SU-DHL-6 (cell line): ENCODE measurements around the gene TMPRSS9.

Experiments used
- H2AFZ ChIP-seq: fragments of 200-600 bp; sonication (generic); 2 replicates; pipeline ENCODE4 v1.6.1; 2014; ENCODE audit warnings: low read depth, mild to moderate bottlenecking, moderate library complexity, mixed read lengths, antibody characterized with exemption, low read length; ENCODE audit not compliant: severe bottlenecking
- H3F3A ChIP-seq: fragments of 200-600 bp; shearing (Covaris generic); 2 replicates; pipeline ENCODE4 v1.6.0; 2016; ENCODE audit warnings: antibody characterized with exemption, mild to moderate bottlenecking; ENCODE audit not compliant: insufficient read depth
- H3K27ac ChIP-seq: fragments of 200-600 bp; sonication (generic); 2 replicates; pipeline ENCODE4 v1.5.1; 2016; ENCODE audit warnings: low read depth, mild to moderate bottlenecking, low read length, moderate library complexity, mixed read lengths
- H3K27me3 ChIP-seq: fragments of 200-600 bp; sonication (generic), shearing (Covaris generic); 2 replicates; pipeline ENCODE4 v1.6.0; 2014; ENCODE audit warnings: mild to moderate bottlenecking, low read length
- H3K36me3 ChIP-seq: fragments of 200-600 bp; sonication (generic); 2 replicates; pipeline ENCODE4 v1.6.1; 2014; ENCODE audit warnings: mild to moderate bottlenecking, low read length, mixed read lengths
- H3K4me2 ChIP-seq: fragments of 300-600, 200-600 bp; shearing (Covaris generic), sonication (generic); 2 replicates; pipeline ENCODE4 v1.6.0; 2014; ENCODE audit warnings: low read length, low read depth, mild to moderate bottlenecking; ENCODE audit not compliant: poor library complexity, severe bottlenecking
- H3K4me3 ChIP-seq: fragments of 200-600 bp; sonication (generic); 2 replicates; pipeline ENCODE4 v1.5.1; 2014; ENCODE audit warnings: antibody characterized with exemption, low read length, mild to moderate bottlenecking, mixed read lengths; ENCODE audit not compliant: insufficient read depth, poor library complexity, severe bottlenecking
- H3K79me2 ChIP-seq: fragments of 200-600 bp; sonication (generic); 2 replicates; pipeline ENCODE4 v1.6.1; 2014; ENCODE audit warnings: mild to moderate bottlenecking, low read length, moderate library complexity; ENCODE audit not compliant: insufficient read depth
- H3K9ac ChIP-seq: fragments of 200-600 bp; sonication (generic); 2 replicates; pipeline ENCODE4 v1.7.0; 2014; ENCODE audit warnings: mild to moderate bottlenecking, low read length
- H3K9me2 ChIP-seq: fragments of 200-600 bp; sonication (generic); replicated peaks from 2 replicates; pipeline ENCODE4 v1.6.1; 2014; ENCODE audit warnings: low read length; ENCODE audit not compliant: insufficient read depth
- H3K9me3 ChIP-seq: fragments of 200-600 bp; sonication (generic); 2 replicates; pipeline ENCODE4 v1.6.1; 2014; ENCODE audit warnings: low read length, mixed read lengths; ENCODE audit not compliant: insufficient read depth
- H4K20me1 ChIP-seq: fragments of 200-600 bp; sonication (generic); 2 replicates; pipeline ENCODE4 v1.6.1; 2014; ENCODE audit warnings: low read depth, mild to moderate bottlenecking, antibody characterized with exemption, low read length, moderate library complexity, mixed read lengths
- CTCF ChIP-seq: fragments of 200-600 bp; sonication (generic); IDR thresholded peaks from one replicate; pipeline ENCODE4 v1.5.1; 2017; ENCODE audit warnings: antibody characterized with exemption, mild to moderate bottlenecking, low read length, moderate library complexity; ENCODE audit not compliant: insufficient read depth, poor library complexity, severe bottlenecking
- EZH2phosphoT487 ChIP-seq: fragments of 200-600 bp; sonication (generic), shearing (Covaris generic); conservative IDR thresholded peaks from 2 replicates; pipeline ENCODE4 v1.6.1; 2018; ENCODE audit warnings: mild to moderate bottlenecking, antibody characterized with exemption, low read length, moderate library complexity, mixed read lengths

Gene TMPRSS9

DNA sequence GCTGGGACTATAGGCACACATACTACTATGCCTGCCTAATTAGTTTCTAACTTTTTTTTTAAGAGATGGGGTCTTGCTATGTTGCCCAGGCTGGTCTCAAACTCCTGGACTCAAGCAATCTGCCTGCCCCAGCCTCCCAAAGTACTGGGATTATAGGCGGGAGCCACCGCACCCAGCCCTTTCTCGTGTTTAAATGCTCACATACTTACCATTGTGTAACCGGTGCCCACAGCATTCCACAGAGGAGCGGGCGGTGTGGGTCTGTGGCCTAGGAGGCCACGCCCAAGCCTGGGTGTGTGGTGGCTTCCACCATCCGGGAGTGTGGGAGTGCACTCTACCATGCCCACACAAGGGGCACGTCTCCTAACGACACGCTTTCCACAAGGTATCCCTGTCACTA, 89.0 kb downstream of the TMPRSS9 start:
- Histone ChIP-seq H3K9ac (no peak overlapping the region), H3K36me3 (no peaks in the 10 kb centered on the region), H2AFZ (no peak overlapping the region)

GRCh38 chr19:2451138-2451537, 91.1 kb downstream of the TMPRSS9 start:
- Histone ChIP-seq H4K20me1 (peaks cover 10% of the 10 kb centered on the region), H2AFZ (no peak overlapping the region), H3K9ac (no peak overlapping the region), H3K9me2 (no peaks in the 10 kb centered on the region), H3K4me3 (no peak overlapping the region), H3K27me3 (no peaks in the 10 kb centered on the region), H3F3A (0 out of 2 replicates have a peak, but pooled peaks cover 4% of the 10 kb centered on the region), H3K79me2 (peaks cover 91% of the 10 kb centered on the region), H3K4me2 (no peak overlapping the region), H3K9me3 (no peaks in the 10 kb centered on the region), H3K27ac (no peak overlapping the region), H3K36me3 (no peaks in the 10 kb centered on the region)
- TF ChIP-seq EZH2phosphoT487: no peak
- TF ChIP-seq CTCF: no peak

More for the DNA sequence above, 89.0 kb downstream of the TMPRSS9 start:
- Histone ChIP-seq H3K27me3 (no peaks in the 10 kb centered on the region), H3F3A (0 out of 2 replicates have a peak, but pooled peaks cover 4% of the 10 kb centered on the region), H3K4me3 (no peak overlapping the region), H4K20me1 (peaks cover 4% of the 10 kb centered on the region), H3K9me3 (no peaks in the 10 kb centered on the region), H3K79me2 (peaks cover 85% of the 10 kb centered on the region), H3K9me2 (no peaks in the 10 kb centered on the region), H3K4me2 (no peak overlapping the region), H3K27ac (no peak overlapping the region)
- no peak for TF ChIP-seq CTCF
- TF ChIP-seq EZH2phosphoT487: no peak

DNA sequence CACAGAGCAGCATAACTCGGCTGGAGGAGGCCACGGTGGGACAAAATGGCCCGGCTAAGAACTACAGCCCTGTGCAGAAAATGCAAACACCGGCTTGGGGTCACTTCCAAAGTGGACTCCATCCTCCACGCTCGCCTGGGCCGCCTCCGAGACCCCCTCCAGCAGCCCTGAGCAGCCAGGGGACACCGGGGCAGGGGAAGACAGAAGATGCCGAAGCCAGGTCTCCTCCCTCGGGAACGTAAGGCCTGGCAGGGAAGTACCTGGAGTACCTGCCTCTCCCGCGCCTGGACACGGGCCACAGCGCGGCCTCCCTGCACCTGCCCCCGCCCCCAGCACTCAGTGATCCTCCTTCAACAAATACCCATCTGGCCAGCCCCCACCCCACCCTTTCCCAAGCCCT, 91.7 kb downstream of the TMPRSS9 start:
- Histone ChIP-seq H3K9ac (no peak overlapping the region), H4K20me1 (peaks cover 10% of the 10 kb centered on the region), H3K79me2 (peaks cover 94% of the 10 kb centered on the region), H3K9me2 (no peaks in the 10 kb centered on the region), H3K36me3 (no peaks in the 10 kb centered on the region), H3K9me3 (no peaks in the 10 kb centered on the region), H3K27me3 (no peaks in the 10 kb centered on the region), H2AFZ (no peak overlapping the region), H3K4me2 (no peak overlapping the region), H3F3A (0 out of 2 replicates have a peak, but pooled peaks cover 4% of the 10 kb centered on the region), H3K27ac (no peak overlapping the region), H3K4me3 (no peak overlapping the region)
- TF ChIP-seq CTCF: no peak
- no peak for TF ChIP-seq EZH2phosphoT487
